HEK293 (cell line): ENCODE measurements around the gene EIF1AD.

Experiments used
- ZSCAN30 ChIP-seq: fragments of 450-650 bp; IDR thresholded peaks from 2 replicates; pipeline ENCODE4 v1.5.1; 2018; ENCODE audit warnings: missing biosample characterization, mild to moderate bottlenecking, missing genetic modification characterization, moderate library complexity
- TF ChIP-seq, protein P1 (sequence below): fragments of 450-650 bp; formaldehyde crosslinking; IDR thresholded peaks from 2 replicates; pipeline ENCODE4 v1.5.1; 2016; ENCODE audit warnings: missing biosample characterization, missing genetic modification characterization

DNA sequence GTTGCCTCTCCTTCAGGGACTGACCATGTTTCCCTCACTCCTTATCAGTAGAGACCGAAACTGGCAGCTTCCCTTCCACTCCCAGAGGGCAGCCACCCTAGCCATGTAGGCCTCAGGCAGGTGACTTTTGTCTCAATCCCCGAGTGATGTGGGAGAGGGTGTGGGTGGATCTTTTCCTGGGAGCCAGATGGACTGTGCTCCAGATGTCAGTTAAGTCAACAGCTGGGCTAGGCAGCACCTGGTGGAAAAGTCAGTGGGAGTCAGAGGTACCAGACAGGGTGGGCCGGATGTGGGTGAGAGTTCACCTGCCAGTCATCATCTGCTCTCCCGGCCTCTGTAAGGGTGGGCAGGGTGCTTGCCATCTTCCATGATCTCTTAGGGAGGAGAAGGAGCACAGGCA is 2.2 kb upstream of the EIF1AD start:
- TF ChIP-seq, protein P1, sequence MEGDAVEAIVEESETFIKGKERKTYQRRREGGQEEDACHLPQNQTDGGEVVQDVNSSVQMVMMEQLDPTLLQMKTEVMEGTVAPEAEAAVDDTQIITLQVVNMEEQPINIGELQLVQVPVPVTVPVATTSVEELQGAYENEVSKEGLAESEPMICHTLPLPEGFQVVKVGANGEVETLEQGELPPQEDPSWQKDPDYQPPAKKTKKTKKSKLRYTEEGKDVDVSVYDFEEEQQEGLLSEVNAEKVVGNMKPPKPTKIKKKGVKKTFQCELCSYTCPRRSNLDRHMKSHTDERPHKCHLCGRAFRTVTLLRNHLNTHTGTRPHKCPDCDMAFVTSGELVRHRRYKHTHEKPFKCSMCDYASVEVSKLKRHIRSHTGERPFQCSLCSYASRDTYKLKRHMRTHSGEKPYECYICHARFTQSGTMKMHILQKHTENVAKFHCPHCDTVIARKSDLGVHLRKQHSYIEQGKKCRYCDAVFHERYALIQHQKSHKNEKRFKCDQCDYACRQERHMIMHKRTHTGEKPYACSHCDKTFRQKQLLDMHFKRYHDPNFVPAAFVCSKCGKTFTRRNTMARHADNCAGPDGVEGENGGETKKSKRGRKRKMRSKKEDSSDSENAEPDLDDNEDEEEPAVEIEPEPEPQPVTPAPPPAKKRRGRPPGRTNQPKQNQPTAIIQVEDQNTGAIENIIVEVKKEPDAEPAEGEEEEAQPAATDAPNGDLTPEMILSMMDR (tag by site-specific recombination), result no peak
- no peak for TF ChIP-seq ZSCAN30 (tag by site-specific recombination)
